ENCODE data around the gene LMTK2. TPM values are rescaled to one million over a fixed set of nuclear protein-coding genes. Genes with fewer than 3 reads are reported as not detected.
"Not testable (repeated sequence)": the region's sequence is repeated elsewhere in the genome, so short reads cannot be mapped to it uniquely, and the experiment has no call there.

LMTK2 gene
- total and polyA plus RNA-seq, 9 donors = 5.3 to 8.0 (median 7.0) TPM

DNA sequence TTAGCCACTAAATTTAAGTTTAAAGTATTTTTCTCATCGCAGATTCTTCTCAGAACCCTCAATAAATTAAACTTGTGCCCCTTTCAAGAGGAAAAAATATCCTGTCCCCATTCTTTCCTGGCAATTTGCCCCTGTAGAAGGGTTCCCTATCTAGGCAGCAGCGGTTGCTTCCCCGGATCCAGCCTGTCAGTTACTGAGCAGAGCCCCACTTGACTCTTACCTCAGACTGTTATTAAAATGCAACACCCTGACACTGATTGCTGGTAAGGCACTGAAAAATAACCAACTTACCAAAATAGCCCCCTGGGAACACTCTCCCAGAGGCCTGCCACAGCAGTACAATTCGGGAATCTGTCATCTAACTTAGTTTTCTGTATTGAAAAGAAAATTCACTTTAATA is 13.9 kb downstream of the LMTK2 start:
- Histone ChIP-seq H3K36me3 (ENCODE audit: control insufficient read depth, insufficient read depth, low read length) (no peaks in the 10 kb centered on the region), H3K27ac (ENCODE audit: low read length) (no peak overlapping the region), H3K4me3 (ENCODE audit: low read length) (no peak overlapping the region), H3K9me3 (replicated peaks; ENCODE audit: control insufficient read depth, low read depth, low read length) (no peaks in the 10 kb centered on the region), H3K27me3 (ENCODE audit: control insufficient read depth, insufficient read depth, low read length) (no peaks in the 10 kb centered on the region), H3K4me1 (ENCODE audit: control insufficient read depth, insufficient read depth, low read length) (no peaks in the 10 kb centered on the region)
- no peak for DNase-seq
- 70% methylated on average over 2 of the region's 4 CpGs for whole genome bisulfite sequencing (ENCODE audit: insufficient coverage)

DNA sequence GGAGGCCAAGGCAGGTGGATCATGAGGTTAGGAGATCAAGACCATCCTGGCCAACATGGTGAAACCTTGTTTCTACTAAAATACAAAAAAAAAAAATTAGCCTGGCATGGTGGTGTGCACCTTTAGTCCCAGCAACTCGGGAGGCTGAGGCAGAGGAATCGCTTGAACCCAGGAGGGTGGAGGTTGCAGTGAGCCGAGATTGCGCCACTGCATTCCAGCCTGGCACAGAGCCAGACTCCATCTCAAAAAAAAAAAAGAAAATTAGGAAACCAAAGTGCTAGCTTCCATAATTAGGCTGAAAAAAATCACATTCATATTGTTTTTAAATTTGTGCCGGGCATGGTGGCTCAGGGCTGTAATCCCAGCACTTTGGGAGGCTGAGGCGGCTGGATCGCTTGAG is 14.7 kb downstream of the LMTK2 start:
- H3K27ac ChIP-seq (ENCODE audit: low read length); DNase-seq: not testable (repeated sequence)

DNA sequence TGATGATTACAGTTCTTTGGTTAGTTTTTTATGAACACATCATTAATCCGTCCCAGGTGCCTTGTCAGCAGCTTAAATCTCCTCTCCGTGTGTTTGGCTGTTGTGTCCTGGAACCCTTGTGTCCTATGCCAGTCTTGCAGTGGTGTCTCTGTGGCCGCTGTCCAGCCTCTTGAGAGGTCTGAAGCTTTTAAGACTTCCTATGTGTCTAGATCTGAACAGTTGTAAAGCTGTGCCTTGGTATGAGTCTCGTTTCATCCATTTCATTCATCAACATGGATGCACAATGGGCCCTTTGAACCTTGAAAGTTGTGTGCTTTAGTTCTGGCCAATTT is 16.7 kb downstream of the LMTK2 start:
- H3K4me1 ChIP-seq (ENCODE audit: control insufficient read depth, insufficient read depth, low read length) = no peaks in the 10 kb centered on the region
- H3K9me3 ChIP-seq (replicated peaks; ENCODE audit: control insufficient read depth, low read depth, low read length) = no peaks in the 10 kb centered on the region
- no peaks in the 10 kb centered on the region for H3K27me3 ChIP-seq (ENCODE audit: control insufficient read depth, insufficient read depth, low read length)
- DNase-seq = no peak
- no peaks in the 10 kb centered on the region for H3K36me3 ChIP-seq (ENCODE audit: control insufficient read depth, insufficient read depth, low read length)
- H3K27ac ChIP-seq (ENCODE audit: low read length) = no peak overlapping the region
- no peak overlapping the region for H3K4me3 ChIP-seq (ENCODE audit: low read length)
- WGBS (ENCODE audit: insufficient coverage) = 60% methylated on average over 1 of the region's 4 CpGs

More for the DNA sequence above, 14.7 kb downstream of the LMTK2 start:
- not testable (repeated sequence) for H3K27me3 ChIP-seq (ENCODE audit: control insufficient read depth, insufficient read depth, low read length); H3K4me3 ChIP-seq (ENCODE audit: low read length); H3K4me1 ChIP-seq (ENCODE audit: control insufficient read depth, insufficient read depth, low read length); H3K36me3 ChIP-seq (ENCODE audit: control insufficient read depth, insufficient read depth, low read length); H3K9me3 ChIP-seq (replicated peaks; ENCODE audit: control insufficient read depth, low read depth, low read length)
- WGBS (ENCODE audit: insufficient coverage) = 98% methylated on average over 5 of the region's 7 CpGs

DNA sequence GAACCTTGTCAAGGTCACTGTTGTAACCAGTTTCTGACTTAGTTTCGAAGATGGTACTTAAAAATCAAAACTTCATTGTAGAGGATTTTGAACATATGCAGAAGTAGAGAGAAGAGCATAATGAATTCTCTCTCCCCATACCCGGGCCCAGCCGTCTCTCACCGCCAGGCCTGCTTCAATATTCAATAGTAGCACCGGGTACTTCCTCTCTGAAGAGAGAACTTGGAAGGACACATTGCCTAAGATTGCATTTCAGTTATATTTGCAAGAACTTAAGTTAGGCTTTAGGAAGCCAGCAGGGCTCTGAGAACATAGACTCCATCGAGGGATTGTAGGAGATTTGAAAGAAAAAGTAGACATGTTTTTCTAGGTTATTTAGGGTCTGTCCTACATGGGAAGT is 19.1 kb downstream of the LMTK2 start:
- WGBS (ENCODE audit: insufficient coverage) = 100% methylated on average over 1 of the region's 6 CpGs
- Histone ChIP-seq H3K27ac (ENCODE audit: low read length) (no peak overlapping the region), H3K9me3 (replicated peaks; ENCODE audit: control insufficient read depth, low read depth, low read length) (no peaks in the 10 kb centered on the region), H3K4me1 (ENCODE audit: control insufficient read depth, insufficient read depth, low read length) (no peaks in the 10 kb centered on the region), H3K27me3 (ENCODE audit: control insufficient read depth, insufficient read depth, low read length) (no peaks in the 10 kb centered on the region), H3K36me3 (ENCODE audit: control insufficient read depth, insufficient read depth, low read length) (no peaks in the 10 kb centered on the region), H3K4me3 (ENCODE audit: low read length) (no peak overlapping the region)
- no peak for DNase-seq

DNA sequence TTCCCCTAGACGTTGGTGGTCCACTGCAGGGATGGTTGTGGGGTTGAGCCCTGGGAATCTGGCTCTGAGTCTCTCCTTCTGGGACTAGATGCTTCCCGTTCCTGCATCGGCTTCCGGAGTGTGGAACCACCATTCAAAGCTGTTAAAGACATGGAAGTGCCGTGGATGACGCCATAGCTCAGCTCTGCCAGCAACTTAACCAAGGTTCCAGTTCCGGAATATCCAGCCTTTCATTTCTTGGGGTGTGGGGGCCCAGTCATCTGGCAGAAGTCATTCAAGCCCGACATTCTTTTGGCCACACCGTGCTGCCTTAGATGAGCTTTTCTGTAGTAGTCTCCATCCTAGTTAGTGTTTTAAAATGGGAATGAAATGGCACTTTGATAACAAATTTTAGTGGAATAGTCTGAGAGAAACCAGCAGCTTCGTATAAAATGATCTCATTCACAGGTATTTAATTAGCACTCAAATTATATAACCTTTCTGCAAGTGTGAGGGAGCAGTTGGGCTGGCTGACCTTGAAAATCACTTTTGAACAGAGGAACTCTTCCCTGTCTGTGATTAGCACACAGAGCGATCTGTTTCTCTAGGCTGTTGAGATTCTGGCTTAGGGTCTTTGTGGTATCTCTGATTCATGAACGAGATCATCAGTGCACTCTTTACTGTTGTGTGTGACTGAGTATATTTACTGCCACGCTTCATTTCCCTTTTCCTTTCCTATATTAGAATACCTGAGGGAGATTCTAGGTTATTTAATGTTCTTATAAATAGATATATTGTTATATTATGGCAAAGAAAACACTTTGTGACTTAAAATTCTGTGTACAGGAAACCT is 19.9 kb downstream of the LMTK2 start:
- WGBS (ENCODE audit: insufficient coverage) = 86% methylated on average over 7 of the region's 13 CpGs
- H3K27ac ChIP-seq (ENCODE audit: low read length) = no peak overlapping the region

DNA sequence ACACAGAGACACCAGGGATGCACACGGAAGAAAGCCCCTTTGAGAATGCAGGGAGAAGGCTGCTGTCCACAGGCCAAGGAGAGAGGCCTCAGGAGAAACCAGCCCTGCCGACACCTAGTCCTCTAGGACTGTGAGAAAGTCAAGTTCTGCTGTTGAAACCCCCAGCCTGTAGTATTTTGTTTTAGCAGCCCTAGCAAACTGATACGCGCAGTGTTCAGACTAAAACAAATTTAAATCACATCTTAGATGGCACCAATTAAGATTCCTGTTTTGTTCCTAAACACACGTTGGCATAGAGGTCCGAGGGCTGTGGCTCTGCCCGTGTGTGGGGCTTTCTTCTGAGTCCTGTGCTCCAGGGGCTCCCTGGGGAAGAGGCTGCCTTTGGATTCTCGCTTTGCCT is 21.7 kb downstream of the LMTK2 start:
- Histone ChIP-seq H3K9me3 (replicated peaks; ENCODE audit: control insufficient read depth, low read depth, low read length) (no peaks in the 10 kb centered on the region), H3K27me3 (ENCODE audit: control insufficient read depth, insufficient read depth, low read length) (no peaks in the 10 kb centered on the region), H3K36me3 (ENCODE audit: control insufficient read depth, insufficient read depth, low read length) (no peaks in the 10 kb centered on the region), H3K4me1 (ENCODE audit: control insufficient read depth, insufficient read depth, low read length) (no peaks in the 10 kb centered on the region), H3K4me3 (ENCODE audit: low read length) (no peak overlapping the region), H3K27ac (ENCODE audit: low read length) (no peak overlapping the region)
- whole genome bisulfite sequencing (ENCODE audit: insufficient coverage) = 85% methylated on average over 6 of the region's 8 CpGs
- no peak for DNase-seq

More for the DNA sequence above, 19.9 kb downstream of the LMTK2 start:
- Histone ChIP-seq H3K36me3 (ENCODE audit: control insufficient read depth, insufficient read depth, low read length) (no peaks in the 10 kb centered on the region), H3K9me3 (replicated peaks; ENCODE audit: control insufficient read depth, low read depth, low read length) (no peaks in the 10 kb centered on the region), H3K4me1 (ENCODE audit: control insufficient read depth, insufficient read depth, low read length) (no peaks in the 10 kb centered on the region), H3K4me3 (ENCODE audit: low read length) (no peak overlapping the region), H3K27me3 (ENCODE audit: control insufficient read depth, insufficient read depth, low read length) (no peaks in the 10 kb centered on the region)
- DNase-seq = no peak

DNA sequence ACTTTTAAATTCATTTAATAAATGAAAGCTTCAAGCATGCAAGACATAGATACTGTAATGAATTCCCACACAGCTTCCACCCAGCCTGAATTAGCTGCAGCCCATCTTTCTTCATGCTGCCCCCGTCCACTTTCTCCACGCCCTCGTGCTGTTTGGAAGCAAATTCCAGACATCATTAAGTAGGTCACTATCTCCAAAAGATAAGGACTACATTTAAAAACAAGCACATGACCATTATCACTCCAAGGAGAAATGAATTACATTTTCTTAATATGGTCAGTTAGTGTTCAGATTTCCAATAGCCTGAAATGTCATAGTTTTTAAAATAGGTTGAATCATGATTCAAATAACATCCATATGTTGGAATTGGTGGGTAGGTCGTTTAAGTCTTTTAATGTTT is 24.3 kb downstream of the LMTK2 start:
- H3K4me1 ChIP-seq (ENCODE audit: control insufficient read depth, insufficient read depth, low read length) = no peaks in the 10 kb centered on the region

DNA sequence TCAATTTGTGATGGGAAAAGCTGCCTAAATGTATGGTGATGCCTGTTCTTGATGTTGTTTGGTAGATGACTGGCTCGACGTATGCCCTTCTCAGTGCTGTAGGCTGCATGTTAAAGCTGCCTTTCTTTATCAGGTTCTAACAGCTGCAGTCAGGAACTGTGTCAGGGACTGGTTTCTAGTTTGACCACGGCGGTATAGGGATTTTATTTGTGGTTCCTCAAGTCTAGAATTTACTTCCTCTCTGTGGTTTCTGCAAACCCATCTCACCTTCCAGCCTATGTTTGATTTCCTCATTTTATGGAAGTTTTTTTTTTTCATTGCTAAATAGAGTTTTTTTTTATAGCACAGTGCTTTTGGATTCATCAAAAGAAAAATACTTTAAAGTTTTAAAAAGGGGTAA is 26.5 kb downstream of the LMTK2 start:
- no peaks in the 10 kb centered on the region for H3K9me3 ChIP-seq (replicated peaks; ENCODE audit: control insufficient read depth, low read depth, low read length)
- H3K27me3 ChIP-seq (ENCODE audit: control insufficient read depth, insufficient read depth, low read length) = no peaks in the 10 kb centered on the region
- DNase-seq = peak; percentile 32
- no peak overlapping the region for H3K27ac ChIP-seq (ENCODE audit: low read length)
- H3K4me1 ChIP-seq (ENCODE audit: control insufficient read depth, insufficient read depth, low read length) = no peaks in the 10 kb centered on the region
- WGBS (ENCODE audit: insufficient coverage) = no CpG with 5 or more reads among the region's 4 CpGs
- H3K36me3 ChIP-seq (ENCODE audit: control insufficient read depth, insufficient read depth, low read length) = peaks cover 6% of the 10 kb centered on the region
- H3K4me3 ChIP-seq (ENCODE audit: low read length) = no peak overlapping the region

More for the DNA sequence above, 24.3 kb downstream of the LMTK2 start:
- H3K4me3 ChIP-seq (ENCODE audit: low read length) = no peak overlapping the region
- 50% methylated on average over 1 of the region's 4 CpGs for WGBS (ENCODE audit: insufficient coverage)
- H3K27ac ChIP-seq (ENCODE audit: low read length) = no peak overlapping the region
- no peak for DNase-seq
- H3K36me3 ChIP-seq (ENCODE audit: control insufficient read depth, insufficient read depth, low read length) = no peaks in the 10 kb centered on the region
- H3K27me3 ChIP-seq (ENCODE audit: control insufficient read depth, insufficient read depth, low read length) = no peaks in the 10 kb centered on the region
- H3K9me3 ChIP-seq (replicated peaks; ENCODE audit: control insufficient read depth, low read depth, low read length) = no peaks in the 10 kb centered on the region

DNA sequence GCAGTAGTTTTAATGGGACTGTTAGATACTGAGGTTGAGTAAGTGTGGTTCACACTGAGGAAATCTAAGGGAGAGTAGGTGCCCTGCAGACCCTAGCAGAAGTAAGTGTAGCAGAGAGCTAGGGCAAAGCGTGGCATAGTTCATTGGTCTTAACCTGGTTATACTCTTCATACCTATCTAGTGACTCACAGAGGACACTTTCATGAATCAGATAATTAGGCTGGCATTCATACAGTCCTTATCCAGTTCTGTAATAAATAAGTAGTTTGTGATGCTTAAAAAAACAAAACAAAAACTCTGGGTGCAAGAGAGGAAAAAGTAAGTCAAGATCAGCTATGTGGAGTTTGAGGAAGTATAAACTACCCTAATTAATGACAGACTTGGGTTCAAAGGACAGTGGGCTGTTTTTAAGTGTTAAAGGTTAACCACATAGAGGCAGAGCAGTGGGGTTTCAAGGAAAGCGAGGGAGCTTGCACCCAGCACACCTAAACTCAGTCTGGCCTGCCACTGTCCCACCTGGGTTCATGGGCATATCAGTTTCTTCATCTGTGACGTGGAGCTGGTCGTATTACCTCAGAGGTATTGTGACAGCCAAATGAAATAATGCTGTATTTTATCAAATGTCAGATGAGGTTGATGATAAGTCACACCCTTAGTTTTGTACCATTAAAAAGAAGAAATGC is 27.1 kb downstream of the LMTK2 start:
- no peak for DNase-seq
- Histone ChIP-seq H3K4me1 (ENCODE audit: control insufficient read depth, insufficient read depth, low read length) (no peaks in the 10 kb centered on the region), H3K27me3 (ENCODE audit: control insufficient read depth, insufficient read depth, low read length) (no peaks in the 10 kb centered on the region), H3K27ac (ENCODE audit: low read length) (no peak overlapping the region), H3K4me3 (ENCODE audit: low read length) (no peak overlapping the region), H3K9me3 (replicated peaks; ENCODE audit: control insufficient read depth, low read depth, low read length) (no peaks in the 10 kb centered on the region), H3K36me3 (ENCODE audit: control insufficient read depth, insufficient read depth, low read length) (peaks cover 12% of the 10 kb centered on the region)
- no CpG with 5 or more reads among the region's 4 CpGs for WGBS (ENCODE audit: insufficient coverage)

DNA sequence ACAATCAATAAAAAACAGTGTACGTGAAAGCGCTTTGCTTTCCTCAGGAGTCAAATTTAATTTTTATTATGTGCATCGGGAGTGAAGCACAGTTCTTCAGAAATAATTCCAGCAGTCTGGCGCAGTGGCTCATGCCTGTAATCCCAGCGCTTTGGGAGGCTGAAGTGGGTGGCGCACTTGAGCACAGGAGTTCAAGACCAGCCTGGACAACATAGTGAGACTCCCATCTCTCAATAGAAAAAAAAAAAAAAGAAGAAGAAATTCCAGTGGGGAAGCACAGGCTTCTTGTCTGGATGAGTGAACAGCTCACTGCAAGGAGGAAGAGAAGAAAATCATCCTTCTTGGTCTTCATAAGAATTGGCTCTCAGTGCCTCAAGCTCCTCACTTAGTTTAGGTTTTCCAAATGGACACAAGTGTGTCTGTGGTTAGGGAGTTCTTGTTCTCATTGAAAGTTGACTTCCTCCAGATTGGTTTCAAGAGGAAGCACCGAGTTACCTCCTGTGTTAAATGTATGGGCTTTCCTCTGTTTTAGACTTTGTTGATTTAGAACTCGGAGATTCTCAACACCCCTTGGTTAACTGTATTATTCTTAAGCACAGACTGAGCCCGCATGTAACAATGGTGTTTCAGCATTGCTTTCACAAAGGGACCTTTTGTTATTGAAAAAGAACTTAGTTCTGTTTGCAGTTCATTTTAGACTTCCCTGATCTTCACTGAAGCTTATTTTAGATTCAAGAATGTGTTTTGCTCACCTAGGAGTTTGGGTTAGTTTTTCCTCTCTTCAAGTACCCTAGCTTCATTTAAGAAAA is 28.0 kb downstream of the LMTK2 start:
- no peak overlapping the region for H3K27ac ChIP-seq (ENCODE audit: low read length)
- H3K4me3 ChIP-seq (ENCODE audit: low read length) = no peak overlapping the region
- no peaks in the 10 kb centered on the region for H3K27me3 ChIP-seq (ENCODE audit: control insufficient read depth, insufficient read depth, low read length)
- no peak for DNase-seq
- WGBS (ENCODE audit: insufficient coverage) = 20% methylated on average over 1 of the region's 9 CpGs
- no peaks in the 10 kb centered on the region for H3K4me1 ChIP-seq (ENCODE audit: control insufficient read depth, insufficient read depth, low read length)
- H3K9me3 ChIP-seq (replicated peaks; ENCODE audit: control insufficient read depth, low read depth, low read length) = no peaks in the 10 kb centered on the region
- H3K36me3 ChIP-seq (ENCODE audit: control insufficient read depth, insufficient read depth, low read length) = peaks cover 16% of the 10 kb centered on the region

All from muscle of leg (tissue), 11 donors.